Nephron (organoid): ENCODE results near the gene RANBP10.

Experiments used
- H3K27ac Mint-ChIP-seq, 3 experiments: 2 replicates each; pipeline ENCODE4 v1.8.0; 2020; ENCODE audit warnings: mixed read lengths in 3 of 3, mild to moderate bottlenecking in 2 of 3, moderate library complexity in 1 of 3
- H3K27me3 Mint-ChIP-seq: 2 replicates; pipeline ENCODE4 v1.8.0; 2021; ENCODE audit warnings: low read depth, mild to moderate bottlenecking, moderate library complexity, mixed read lengths
- H3K36me3 Mint-ChIP-seq: 2 replicates; pipeline ENCODE4 v1.8.0; 2020; ENCODE audit warnings: low read depth, mixed read lengths
- H3K4me1 Mint-ChIP-seq: 2 replicates; pipeline ENCODE4 v1.8.0; 2020; ENCODE audit warnings: mixed read lengths
- H3K4me3 Mint-ChIP-seq, 3 experiments: 2 replicates each; pipeline ENCODE4 v1.8.0; 2020; ENCODE audit warnings: mild to moderate bottlenecking in 3 of 3, mixed read lengths in 3 of 3, moderate library complexity in 2 of 3
- H3K9me3 Mint-ChIP-seq: 2 replicates; pipeline ENCODE4 v1.8.0; 2020; ENCODE audit warnings: mixed read lengths
- CTCF ChIP-seq, 3 experiments: fragments of 200-600 bp; sonication (generic); IDR thresholded peaks; one replicate each; pipeline ENCODE4 v1.5.0; 2021; ENCODE audit warnings: antibody characterized with exemption in 3 of 3; ENCODE audit not compliant: unreplicated experiment in 3 of 3

RANBP10 gene

DNA sequence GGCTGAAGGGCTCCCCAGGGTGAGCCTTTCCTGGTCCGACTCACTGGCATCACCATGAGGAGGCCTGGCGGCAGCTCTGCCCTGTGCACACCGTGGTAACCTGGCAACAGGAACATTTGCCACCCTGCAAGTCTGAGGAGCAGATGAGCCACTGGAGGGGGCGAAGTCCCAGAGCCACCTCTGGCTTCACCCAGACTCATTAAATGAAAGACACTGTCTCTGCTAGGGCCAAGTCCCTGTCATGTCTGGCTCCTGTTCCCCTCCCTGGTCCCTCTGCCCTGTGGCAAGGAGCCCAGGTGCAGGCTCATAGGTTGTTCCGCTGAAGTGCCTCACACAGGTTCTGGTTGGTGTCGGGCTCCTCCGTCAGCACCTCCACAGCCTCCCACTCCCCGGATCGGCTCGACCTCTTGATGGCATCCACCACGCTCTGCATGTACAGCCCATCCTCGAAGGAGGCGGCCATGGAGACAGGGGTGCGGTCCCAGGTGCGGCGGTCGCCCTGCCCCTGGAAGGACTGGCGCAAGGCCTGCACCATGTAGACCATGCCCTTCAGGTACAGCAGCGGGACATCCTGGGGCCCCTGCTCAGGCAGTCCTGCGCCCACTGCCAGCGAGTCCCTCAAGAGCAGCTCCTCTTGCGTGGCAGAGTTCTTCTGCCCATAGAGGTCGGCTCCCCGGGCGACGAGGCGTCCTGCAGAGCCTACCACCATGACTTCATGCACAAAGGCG, 131.3 kb downstream of the RANBP10 start:
- Mint-ChIP-seq H3K36me3 (no peaks in the 10 kb centered on the region), H3K4me3 (no peak overlapping the region), H3K27me3 (no peaks in the 10 kb centered on the region), H3K4me1 (peaks cover 18% of the 10 kb centered on the region), H3K9me3 (no peaks in the 10 kb centered on the region), H3K27ac (peak overlapping the region in 1 of 3 experiments; percentile 84)
- TF ChIP-seq CTCF (IDR thresholded peaks at IDR 0.05; ENCODE audit: unreplicated experiment in 3 of 3): no peak

GRCh38 chr16:67673712-67674580, 132.4 kb downstream of the RANBP10 start:
- no peaks in the 10 kb centered on the region for H3K27me3 Mint-ChIP-seq
- no peaks in the 10 kb centered on the region for H3K9me3 Mint-ChIP-seq
- peak overlapping the region; percentile 25 to 84 (median 52) for H3K27ac Mint-ChIP-seq
- peaks cover 18% of the 10 kb centered on the region for H3K4me1 Mint-ChIP-seq
- H3K36me3 Mint-ChIP-seq: no peaks in the 10 kb centered on the region
- H3K4me3 Mint-ChIP-seq: no peak overlapping the region
- TF ChIP-seq CTCF (IDR thresholded peaks at IDR 0.05; ENCODE audit: unreplicated experiment in 3 of 3): no peak
